Brain microvascular endothelial cell (primary cell): ENCODE measurements around the gene TRAP1.

Experiments used
- DNase-seq: peaks from one replicate; pipeline ENCODE4 v3.0.0-alpha.2; 2020
- H3K27ac ChIP-seq: fragments of 250-450 bp; sonication (Bioruptor Pico); 2 replicates; pipeline ENCODE4 v1.5.1; 2020; ENCODE audit warnings: mild to moderate bottlenecking, moderate library complexity
- H3K27me3 ChIP-seq: fragments of 250-450 bp; sonication (Bioruptor Pico); replicated peaks from 2 replicates; pipeline ENCODE4 v1.5.1; 2020; ENCODE audit warnings: mild to moderate bottlenecking
- H3K36me3 ChIP-seq: fragments of 250-450 bp; sonication (Bioruptor Pico); replicated peaks from 2 replicates; pipeline ENCODE4 v1.5.1; 2020; ENCODE audit warnings: mild to moderate bottlenecking
- H3K4me3 ChIP-seq: 2 replicates; pipeline ENCODE4 v1.5.1; 2011; ENCODE audit warnings: low read depth, mild to moderate bottlenecking, control low read depth, low read length, moderate library complexity
- CTCF ChIP-seq: IDR thresholded peaks from 2 replicates; pipeline ENCODE4 v1.5.1; 2011; ENCODE audit warnings: low read depth, mild to moderate bottlenecking, moderate library complexity, low read length, control low read depth, inconsistent platforms; ENCODE audit errors: missing control alignments
- in situ Hi-C: cut with HindIII; loops from 2 replicates; pipeline ENCODE4 v1.10.0; 2017; ENCODE audit warnings: low sequenced_read_pairs, low pct_ligation_motif_present

Gene TRAP1

GRCh38 chr16:3752984-3753383 is 35.7 kb upstream of the TRAP1 start:
- no peak for DNase-seq
- no peak overlapping the region for H3K27ac ChIP-seq
- in situ Hi-C loops, result no loop called here
- peaks cover 19% of the 10 kb centered on the region for H3K36me3 ChIP-seq
- TF ChIP-seq CTCF, result no peak
- no peak overlapping the region for H3K4me3 ChIP-seq
- H3K27me3 ChIP-seq, result no peaks in the 10 kb centered on the region

- Histone ChIP-seq H3K36me3 (peaks cover 24% of the 10 kb centered on the region), H3K4me3 (no peak overlapping the region), H3K27ac (no peak overlapping the region), H3K27me3 (no peaks in the 10 kb centered on the region)
- no peak for TF ChIP-seq CTCF
- no peak for DNase-seq
- in situ Hi-C loops, result no loop called here
Observed at GRCh38 chr16:3751878-3752277, 34.6 kb upstream of the TRAP1 start.

- DNase-seq, result no peak
- Histone ChIP-seq H3K4me3 (no peak overlapping the region), H3K36me3 (peaks cover 39% of the 10 kb centered on the region), H3K27ac (no peak overlapping the region), H3K27me3 (no peaks in the 10 kb centered on the region)
- TF ChIP-seq CTCF, result no peak
- in situ Hi-C loops, result loop anchor here (10.0 kb wide), 1 partner anchor 126 kb away; no protein-coding TSS in a partner anchor
Observed at GRCh38 chr16:3748307-3748706, 31.0 kb upstream of the TRAP1 start.

GRCh38 chr16:3745751-3746355 is 28.5 kb upstream of the TRAP1 start:
- no peak for TF ChIP-seq CTCF
- no peak for DNase-seq
- Histone ChIP-seq H3K27me3 (no peaks in the 10 kb centered on the region), H3K36me3 (peaks cover 46% of the 10 kb centered on the region), H3K4me3 (no peak overlapping the region), H3K27ac (no peak overlapping the region)
- in situ Hi-C loops, result loop anchor here (10.0 kb wide), 1 partner anchor 129 kb away; no protein-coding TSS in a partner anchor

- no peak for TF ChIP-seq CTCF
- H3K27me3 ChIP-seq, result no peaks in the 10 kb centered on the region
- H3K36me3 ChIP-seq, result peaks cover 54% of the 10 kb centered on the region
- H3K27ac ChIP-seq, result no peak overlapping the region
- no peak overlapping the region for H3K4me3 ChIP-seq
- in situ Hi-C loops, result loop anchor here (10.0 kb wide), 1 partner anchor 131 kb away; no protein-coding TSS in a partner anchor
- DNase-seq, result no peak
Observed at GRCh38 chr16:3744018-3744417, 26.7 kb upstream of the TRAP1 start.

GRCh38 chr16:3740934-3741333 is 23.6 kb upstream of the TRAP1 start:
- no peak for TF ChIP-seq CTCF
- in situ Hi-C loops, result loop anchor here (10.0 kb wide), 1 partner anchor 134 kb away; no protein-coding TSS in a partner anchor

More at GRCh38 chr16:3740934-3741333, 23.6 kb upstream of the TRAP1 start:
- no peaks in the 10 kb centered on the region for H3K27me3 ChIP-seq
- no peak overlapping the region for H3K4me3 ChIP-seq
- H3K36me3 ChIP-seq, result peaks cover 48% of the 10 kb centered on the region
- no peak overlapping the region for H3K27ac ChIP-seq
- no peak for DNase-seq
